Gastrocnemius medialis (tissue), 4 donors: ENCODE results near the gene SPTBN1. TPM values are rescaled to one million over a fixed set of nuclear protein-coding genes. Genes with fewer than 3 reads are reported as not detected.

Experiments
- ATAC-seq, 2 donors: fragments of 150-250 bp; one replicate each; pipeline ENCODE4 v1.9.1; 2016
- DNase-seq, 2 donors: peaks; one replicate each; pipeline ENCODE4 v3.0.0-alpha.2; 2019
- H3K27ac ChIP-seq, 4 donors: fragments of 200-600 bp; sonication (generic); 1 replicate in 1 of 4; 2 replicates in 3 of 4; pipeline ENCODE4 v1.5.1; 2016 to 2018; ENCODE audit warnings: mild to moderate bottlenecking in 2 of 4, moderate library complexity in 1 of 4
- H3K27me3 ChIP-seq, 3 donors: fragments of 200-600 bp; sonication (generic) in 2 of 3; 1 replicate in 1 of 3; 2 replicates in 2 of 3; pipeline versions ENCODE4 v1.5.1 to v1.6.0; 2016 to 2019; ENCODE audit warnings: mild to moderate bottlenecking in 1 of 3, moderate library complexity in 1 of 3
- H3K36me3 ChIP-seq, 2 donors: fragments of 200-600 bp; sonication (generic) in 1 of 2; one replicate each; pipeline ENCODE4 v1.5.1; 2017 to 2018
- H3K4me1 ChIP-seq, 2 donors: fragments of 200-600 bp; sonication (generic) in 1 of 2; one replicate each; pipeline ENCODE4 v1.5.1; 2016 to 2017; ENCODE audit warnings: mild to moderate bottlenecking in 2 of 2
- H3K4me3 ChIP-seq, 4 donors: fragments of 200-600 bp; sonication (generic) in 3 of 4; 1 replicate in 1 of 4; 2 replicates in 3 of 4; pipeline ENCODE4 v1.5.1; 2016 to 2019; ENCODE audit warnings: mild to moderate bottlenecking in 2 of 4
- H3K9me3 ChIP-seq, 3 donors: fragments of 200-600 bp; sonication (generic) in 2 of 3; 1 replicate in 1 of 3; 2 replicates in 2 of 3; pipeline ENCODE4 v1.5.1; 2016 to 2019
- POLR2A ChIP-seq, 2 donors: fragments of 450-650 bp; IDR thresholded peaks; one replicate each; pipeline ENCODE4 v1.6.1; 2017; ENCODE audit warnings: antibody characterized with exemption in 2 of 2, mild to moderate bottlenecking in 2 of 2, moderate library complexity in 2 of 2
- in situ Hi-C, 4 donors: fragments of 200-750 bp; cut with MboI; loops; one replicate each; pipeline versions ENCODE4 v1.15.0 to v1.8.0; 2017; ENCODE audit warnings: low sequenced_read_pairs in 4 of 4
- intact Hi-C: fragments of 100-400 bp; cut with DNase I; formaldehyde crosslinking; loops from one replicate; pipeline ENCODE4 v1.15.1; 2023; ENCODE audit warnings: low total_unique reads
- total RNA-seq, 4 donors: library from RNA; depleted of rRNA; stranded (reverse); fragments of >200 nt; gene quantifications; one replicate each; pipeline versions ENCODE4 v1.1.0 to v1.2.3, GENCODE V29; 2016
- TF ChIP-seq, protein P1 (sequence below), 5 experiments: fragments of 450-650 bp in 3 of 5; fragments of 200-600 bp in 2 of 5; sonication (generic) in 2 of 5; IDR thresholded peaks in 4 of 5; conservative IDR thresholded peaks in 1 of 5; 1 replicate in 4 of 5; 2 replicates in 1 of 5; pipeline ENCODE4 v1.5.1; 2016 to 2019; ENCODE audit warnings: antibody characterized with exemption in 5 of 5, mild to moderate bottlenecking in 3 of 5, moderate library complexity in 3 of 5

Gene SPTBN1
- total RNA-seq, 4 donors from 2014 or later = 107 to 191 (median 119) TPM

GRCh38 chr2:54569745-54570301, 113.7 kb downstream of the SPTBN1 start:
- in situ Hi-C loops = no loop called here
- H3K4me1 ChIP-seq = peaks cover 49 to 75% of the 10 kb centered on the region in 2 donors
- intact Hi-C loops = no loop called here
- H3K9me3 ChIP-seq = no peaks in the 10 kb centered on the region
- no peaks in the 10 kb centered on the region for H3K27me3 ChIP-seq
- DNase-seq (no peak), ATAC-seq (no peak)
- no peak for TF ChIP-seq POLR2A (IDR thresholded peaks at IDR 0.05)
- TF ChIP-seq, protein P1, sequence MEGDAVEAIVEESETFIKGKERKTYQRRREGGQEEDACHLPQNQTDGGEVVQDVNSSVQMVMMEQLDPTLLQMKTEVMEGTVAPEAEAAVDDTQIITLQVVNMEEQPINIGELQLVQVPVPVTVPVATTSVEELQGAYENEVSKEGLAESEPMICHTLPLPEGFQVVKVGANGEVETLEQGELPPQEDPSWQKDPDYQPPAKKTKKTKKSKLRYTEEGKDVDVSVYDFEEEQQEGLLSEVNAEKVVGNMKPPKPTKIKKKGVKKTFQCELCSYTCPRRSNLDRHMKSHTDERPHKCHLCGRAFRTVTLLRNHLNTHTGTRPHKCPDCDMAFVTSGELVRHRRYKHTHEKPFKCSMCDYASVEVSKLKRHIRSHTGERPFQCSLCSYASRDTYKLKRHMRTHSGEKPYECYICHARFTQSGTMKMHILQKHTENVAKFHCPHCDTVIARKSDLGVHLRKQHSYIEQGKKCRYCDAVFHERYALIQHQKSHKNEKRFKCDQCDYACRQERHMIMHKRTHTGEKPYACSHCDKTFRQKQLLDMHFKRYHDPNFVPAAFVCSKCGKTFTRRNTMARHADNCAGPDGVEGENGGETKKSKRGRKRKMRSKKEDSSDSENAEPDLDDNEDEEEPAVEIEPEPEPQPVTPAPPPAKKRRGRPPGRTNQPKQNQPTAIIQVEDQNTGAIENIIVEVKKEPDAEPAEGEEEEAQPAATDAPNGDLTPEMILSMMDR (IDR thresholded peaks at IDR 0.05 in 4 of 5, conservative IDR thresholded peaks at IDR 0.05 in 1 of 5) = no peak
- no peaks in the 10 kb centered on the region for H3K36me3 ChIP-seq
- H3K4me3 ChIP-seq = no peak overlapping the region
- peak overlapping the region; percentile 19 to 64 (median 46) for H3K27ac ChIP-seq

- intact Hi-C loops (no loop called here), in situ Hi-C loops (no loop called here)
- TF ChIP-seq POLR2A (IDR thresholded peaks at IDR 0.05) = no peak
- TF ChIP-seq, protein P1 (IDR thresholded peaks at IDR 0.05 in 4 of 5, conservative IDR thresholded peaks at IDR 0.05 in 1 of 5) = no peak
- no peaks in the 10 kb centered on the region for H3K27me3 ChIP-seq
- peak overlapping the region; percentile 41 to 64 (median 62) for H3K27ac ChIP-seq
- ATAC-seq (no peak), DNase-seq (no peak)
- H3K4me3 ChIP-seq = no peak overlapping the region
- no peaks in the 10 kb centered on the region for H3K36me3 ChIP-seq
- peaks cover 49 to 75% of the 10 kb centered on the region in 2 donors for H3K4me1 ChIP-seq
- no peaks in the 10 kb centered on the region for H3K9me3 ChIP-seq
Measured at GRCh38 chr2:54570321-54570855, 114.3 kb downstream of the SPTBN1 start.

GRCh38 chr2:54570925-54571694, 115.0 kb downstream of the SPTBN1 start:
- no peaks in the 10 kb centered on the region for H3K9me3 ChIP-seq
- ATAC-seq (peak; percentile 45 to 70), DNase-seq (peak; percentile 19 to 43)
- H3K4me1 ChIP-seq = peaks cover 49 to 75% of the 10 kb centered on the region in 2 donors
- H3K36me3 ChIP-seq = no peaks in the 10 kb centered on the region
- TF ChIP-seq, protein P1 (IDR thresholded peaks at IDR 0.05 in 4 of 5, conservative IDR thresholded peaks at IDR 0.05 in 1 of 5) = no peak
- no peak for TF ChIP-seq POLR2A (IDR thresholded peaks at IDR 0.05)
- intact Hi-C loops (no loop called here), in situ Hi-C loops (no loop called here)
- H3K27me3 ChIP-seq = no peaks in the 10 kb centered on the region
- H3K4me3 ChIP-seq = no peak overlapping the region
- H3K27ac ChIP-seq = peak overlapping the region; percentile 41 to 64 (median 62)

DNA sequence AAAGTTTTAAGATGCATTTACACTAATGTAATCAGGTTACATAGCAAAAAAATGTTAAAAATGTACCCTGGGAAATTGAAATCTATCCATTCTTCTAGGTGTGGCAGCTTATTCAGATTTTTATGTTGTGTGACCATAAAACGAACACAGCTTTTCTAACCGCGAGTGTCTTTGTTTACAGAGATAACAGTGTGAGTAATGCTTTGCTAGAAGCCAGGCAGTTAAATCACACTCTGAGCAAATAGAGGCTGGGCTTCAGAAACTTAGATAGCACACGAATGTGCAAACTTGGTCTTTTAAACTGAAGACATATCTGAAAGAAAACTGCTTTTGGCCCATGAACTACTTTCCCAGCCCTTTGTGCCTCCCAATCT, 116.1 kb downstream of the SPTBN1 start:
- H3K9me3 ChIP-seq = no peaks in the 10 kb centered on the region
- TF ChIP-seq, protein P1 (IDR thresholded peaks at IDR 0.05 in 4 of 5, conservative IDR thresholded peaks at IDR 0.05 in 1 of 5) = no peak
- TF ChIP-seq POLR2A (IDR thresholded peaks at IDR 0.05) = no peak
- no peak overlapping the region for H3K4me3 ChIP-seq
- H3K27ac ChIP-seq = peak overlapping the region; percentile 41 to 64 (median 62)
- intact Hi-C loops = no loop called here
- H3K36me3 ChIP-seq = no peaks in the 10 kb centered on the region
- in situ Hi-C loops = no loop called here
- peaks cover 57 to 82% of the 10 kb centered on the region in 2 donors for H3K4me1 ChIP-seq
- ATAC-seq = no peak
- H3K27me3 ChIP-seq = no peaks in the 10 kb centered on the region
- DNase-seq = no peak
